ENCODE data around the gene DUSP15. TPM values are rescaled to one million over a fixed set of nuclear protein-coding genes. Genes with fewer than 3 reads are reported as not detected.

Gene DUSP15
- total and polyA plus RNA-seq, 2 of the 4 experiments (the other 2 are of a cell fraction): not detected

DNA sequence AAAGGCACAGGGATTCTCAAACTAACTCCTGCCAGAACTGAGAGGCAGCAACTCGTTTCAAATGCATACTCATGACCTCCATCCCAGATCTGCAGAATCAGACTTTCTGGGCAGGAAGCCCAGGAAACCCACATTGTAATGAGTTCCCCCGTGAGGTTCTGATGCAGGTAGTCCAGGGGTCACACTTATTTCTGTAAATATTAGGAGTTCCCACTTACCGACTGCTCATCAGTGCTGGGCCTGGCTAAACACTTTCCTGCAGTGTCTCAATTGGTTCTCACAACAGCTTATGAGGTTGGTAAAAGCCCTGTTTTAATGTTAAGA is 11.6 kb downstream of the DUSP15 start:
- Histone ChIP-seq H4K8ac (ENCODE audit: low read depth in 2 of 2, low read length in 2 of 2) (no peak overlapping the region), H3K18ac (ENCODE audit: low read depth, low read length) (no peak overlapping the region), H3K79me1 (ENCODE audit: low read depth in 1 of 2, low read length in 2 of 2) (no peaks in the 10 kb centered on the region), H4K5ac (ENCODE audit: low read depth, low read length) (no peak overlapping the region), H3K23ac (ENCODE audit: low read depth, low read length) (no peak overlapping the region), H3K36me3 (ENCODE audit: control insufficient read depth, insufficient read depth, low read length) (no peaks in the 10 kb centered on the region), H3K4ac (ENCODE audit: low read depth, low read length) (no peak overlapping the region), H2BK120ac (ENCODE audit: low read depth, low read length) (no peak overlapping the region), H2BK5ac (ENCODE audit: low read depth, low read length, poor library complexity, severe bottlenecking) (no peak overlapping the region), H3K27me3 (ENCODE audit: control insufficient read depth, insufficient read depth, low read length) (peaks cover 90% of the 10 kb centered on the region), H3K9me1 (ENCODE audit: insufficient read depth, low read length) (no peaks in the 10 kb centered on the region), H2AFZ (replicated peaks; ENCODE audit: low read length, poor library complexity) (no peak overlapping the region), H2AK9ac (replicated peaks; ENCODE audit: low read depth, low read length, poor library complexity) (no peak overlapping the region), H3K4me2 (ENCODE audit: low read depth, low read length) (no peak overlapping the region), H3K14ac (replicated peaks; ENCODE audit: low read depth, low read length) (no peak overlapping the region), H4K20me1 (ENCODE audit: insufficient read depth, low read length) (no peaks in the 10 kb centered on the region), H2BK15ac (ENCODE audit: low read depth, low read length) (no peak overlapping the region), H2BK20ac (ENCODE audit: low read depth, low read length) (no peak overlapping the region), H3K9ac (ENCODE audit: low read depth, low read length) (no peak overlapping the region), H3K4me1 (ENCODE audit: control insufficient read depth, insufficient read depth, low read length) (peaks cover 2% of the 10 kb centered on the region; the same call in 1 of the 2 replicates), H3K4me3 (ENCODE audit: insufficient read depth, low read depth, low read length) (no peak overlapping the region), H4K91ac (ENCODE audit: insufficient read depth, low read depth, low read length) (no peak overlapping the region), H3K56ac (ENCODE audit: extremely low read depth, insufficient read depth, low read length) (no peak overlapping the region), H2AK5ac (ENCODE audit: low read depth, low read length) (no peak overlapping the region), H3K9me3 (ENCODE audit: control insufficient read depth, insufficient read depth, low read length) (no peaks in the 10 kb centered on the region), H3K27ac (ENCODE audit: insufficient read depth, low read length) (no peak overlapping the region)
- ChIA-PET POLR2A (ENCODE audit: unreplicated experiment) (no interaction called here), CTCF (no interaction called here)
- no peak for TF ChIP-seq NFE2L2 (IDR thresholded peaks at IDR 0.05; ENCODE audit: low read depth, low read length)
- TF ChIP-seq MXI1 (IDR thresholded peaks at IDR 0.05; ENCODE audit: borderline replicate concordance, low read depth, low read length): no peak
- no peak for TF ChIP-seq RAD21 (IDR thresholded peaks at IDR 0.05; ENCODE audit: low read length)
- TF ChIP-seq FOS (IDR thresholded peaks at IDR 0.05; ENCODE audit: low read depth, low read length): no peak
- TF ChIP-seq MAZ (IDR thresholded peaks at IDR 0.05; ENCODE audit: borderline replicate concordance, low read depth, low read length): no peak
- no peak for TF ChIP-seq POLR2A (IDR thresholded peaks at IDR 0.05; ENCODE audit: low read depth, low read length)
- no peak for TF ChIP-seq CEBPB (IDR thresholded peaks at IDR 0.05; ENCODE audit: low read depth, low read length)
- no peak for TF ChIP-seq BHLHE40 (IDR thresholded peaks at IDR 0.05; ENCODE audit: low read depth, low read length)
- no peak for TF ChIP-seq RCOR1 (IDR thresholded peaks at IDR 0.05; ENCODE audit: insufficient replicate concordance, low read length)
- no peak for TF ChIP-seq SMC3 (IDR thresholded peaks at IDR 0.05; ENCODE audit: low read depth, low read length)
- TF ChIP-seq RFX5 (IDR thresholded peaks at IDR 0.05; ENCODE audit: low read depth, low read length): no peak
- no peak for TF ChIP-seq MAFK (IDR thresholded peaks at IDR 0.05; ENCODE audit: low read depth, low read length)
- TF ChIP-seq, protein P1, sequence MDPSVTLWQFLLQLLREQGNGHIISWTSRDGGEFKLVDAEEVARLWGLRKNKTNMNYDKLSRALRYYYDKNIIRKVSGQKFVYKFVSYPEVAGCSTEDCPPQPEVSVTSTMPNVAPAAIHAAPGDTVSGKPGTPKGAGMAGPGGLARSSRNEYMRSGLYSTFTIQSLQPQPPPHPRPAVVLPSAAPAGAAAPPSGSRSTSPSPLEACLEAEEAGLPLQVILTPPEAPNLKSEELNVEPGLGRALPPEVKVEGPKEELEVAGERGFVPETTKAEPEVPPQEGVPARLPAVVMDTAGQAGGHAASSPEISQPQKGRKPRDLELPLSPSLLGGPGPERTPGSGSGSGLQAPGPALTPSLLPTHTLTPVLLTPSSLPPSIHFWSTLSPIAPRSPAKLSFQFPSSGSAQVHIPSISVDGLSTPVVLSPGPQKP (IDR thresholded peaks at IDR 0.05; ENCODE audit: borderline replicate concordance, low read depth, low read length): no peak
- TF ChIP-seq CHD1 (IDR thresholded peaks at IDR 0.05; ENCODE audit: low read depth, low read length): no peak
- BruUV-seq (replicated peaks): no TSS peak
- 100% methylated on average over 1 of the region's 3 CpGs; no CpG with 5 or more reads in 1 of the 2 experiments for WGBS, 2 experiments (ENCODE audit: extremely low coverage in 2 of 2, insufficient read length in 1 of 2)
- DNase-seq (no peak), ATAC-seq (ENCODE audit: low read depth) (no peak)
- in situ Hi-C loops (cut with MboI; ENCODE audit: low sequenced_read_pairs) (loop anchor here (10.0 kb wide), 1 partner anchor 96 kb away; the partner anchor contains the start of gene PDRG1), dilution Hi-C loops (cut with HindIII; ENCODE audit: low sequenced_read_pairs, unreplicated experiment) (no loop called here), intact Hi-C loops (cut with micrococcal nuclease) (no loop called here)
